HepG2 (cell line): ENCODE results near the gene C4B. TPM values are rescaled to one million over a fixed set of nuclear protein-coding genes. Genes with fewer than 3 reads are reported as not detected.

Experiments used
- EED ChIP-seq: sonication (generic); formaldehyde crosslinking; IDR thresholded peaks from 2 replicates; pipeline ENCODE4 v1.5.0; 2020; ENCODE audit warnings: mild to moderate bottlenecking, missing genetic modification reagents
- EZH2 ChIP-seq: conservative IDR thresholded peaks from 2 replicates; pipeline ENCODE4 v1.6.1; 2012; ENCODE audit warnings: mild to moderate bottlenecking, low read depth, low read length, moderate library complexity
- FLYWCH1 ChIP-seq: sonication (generic); formaldehyde crosslinking; IDR thresholded peaks from 2 replicates; pipeline ENCODE4 v1.8.1; 2023; ENCODE audit warnings: mild to moderate bottlenecking, missing genetic modification reagents
- HIVEP1 ChIP-seq: sonication (generic); formaldehyde crosslinking; IDR thresholded peaks from 2 replicates; pipeline ENCODE4 v1.4.0; 2020; ENCODE audit warnings: mild to moderate bottlenecking, missing genetic modification reagents
- MBD4 ChIP-seq: IDR thresholded peaks from 2 replicates; pipeline ENCODE4 v1.6.1; 2012; ENCODE audit warnings: low read length, inconsistent platforms, borderline replicate concordance
- MEIS1 ChIP-seq: sonication (generic); formaldehyde crosslinking; IDR thresholded peaks from 2 replicates; pipeline ENCODE4 v1.9.0; 2021; ENCODE audit warnings: mild to moderate bottlenecking, missing genetic modification reagents, moderate library complexity, borderline replicate concordance
- NRL ChIP-seq: sonication (generic); formaldehyde crosslinking; IDR thresholded peaks from 2 replicates; pipeline ENCODE4 v1.5.0; 2020; ENCODE audit warnings: missing genetic modification reagents, mild to moderate bottlenecking, moderate library complexity, borderline replicate concordance
- POLR2A ChIP-seq, 2 experiments: IDR thresholded peaks; 2 replicates each; pipeline ENCODE4 v1.6.1; 2011; ENCODE audit warnings: low read depth in 2 of 2, low read length in 2 of 2, mild to moderate bottlenecking in 1 of 2, moderate library complexity in 1 of 2; ENCODE audit not compliant: insufficient read depth in 1 of 2
- SSRP1 ChIP-seq: IDR thresholded peaks from 2 replicates; pipeline ENCODE4 v1.6.1; 2016; ENCODE audit warnings: control low read depth
- ZC3H13 ChIP-seq: sonication (generic); formaldehyde crosslinking; IDR thresholded peaks from 2 replicates; pipeline ENCODE4 v1.8.1; 2023; ENCODE audit warnings: mild to moderate bottlenecking, missing genetic modification reagents, moderate library complexity
- ZFP1 ChIP-seq: IDR thresholded peaks from 2 replicates; pipeline ENCODE4 v1.6.1; 2016
- ZNF589 ChIP-seq: sonication (generic); formaldehyde crosslinking; conservative IDR thresholded peaks from 2 replicates; pipeline ENCODE4 v1.8.0; 2022; ENCODE audit warnings: mild to moderate bottlenecking, moderate library complexity, missing genetic modification reagents
- ZNF629 ChIP-seq: sonication (generic); formaldehyde crosslinking; conservative IDR thresholded peaks from 2 replicates; pipeline ENCODE4 v1.5.0; 2020; ENCODE audit warnings: missing genetic modification reagents
- polyA plus RNA-seq, 8 experiments: library from polyadenylated mRNA; depleted of rRNA in 3 of 8; stranded (reverse) in 7 of 8; unstranded in 1 of 8; fragments of >200 nt; fragmentation: Illumina TruSeq in 4 of 8; extraction: Trizol in 4 of 8; gene quantifications; 2 replicates each; pipeline versions ENCODE4 v1.2.1 to v1.2.3, GENCODE V29; 2011 to 2016; ENCODE audit warnings: low read depth in 4 of 8, missing spikeins in 1 of 8, mixed read lengths in 1 of 8; ENCODE audit not compliant: insufficient read depth in 1 of 8
- total RNA-seq, 5 experiments: library from RNA; depleted of rRNA; stranded (reverse); fragments of >200 nt; fragmentation: Illumina TruSeq; extraction: Trizol; gene quantifications; 2 replicates each; pipeline ENCODE4 v1.2.3, GENCODE V29; 2016; ENCODE audit warnings: low read depth in 1 of 5
- TF ChIP-seq, protein P1 (sequence below): sonication (generic); formaldehyde crosslinking; IDR thresholded peaks from 2 replicates; pipeline ENCODE4 v1.5.0; 2020; ENCODE audit warnings: missing genetic modification reagents
- TF ChIP-seq, protein P2 (sequence below): sonication (generic); formaldehyde crosslinking; IDR thresholded peaks from 2 replicates; pipeline ENCODE4 v1.5.1; 2020; ENCODE audit warnings: mild to moderate bottlenecking, moderate library complexity, missing genetic modification reagents
- TF ChIP-seq, protein P3 (sequence below): sonication (generic); formaldehyde crosslinking; IDR thresholded peaks from 2 replicates; pipeline ENCODE4 v1.4.0; 2020; ENCODE audit warnings: missing genetic modification reagents
- TF ChIP-seq, protein P4 (sequence below): sonication (generic); formaldehyde crosslinking; IDR thresholded peaks from 2 replicates; pipeline ENCODE4 v1.4.0; 2020; ENCODE audit warnings: low read depth, mild to moderate bottlenecking, missing genetic modification reagents
- TF ChIP-seq, protein P5 (sequence below): sonication (generic); formaldehyde crosslinking; IDR thresholded peaks from 2 replicates; pipeline ENCODE4; 2020; ENCODE audit warnings: missing genetic modification reagents, mild to moderate bottlenecking, borderline replicate concordance
- TF ChIP-seq, protein P6 (sequence below): sonication (generic); formaldehyde crosslinking; IDR thresholded peaks from 2 replicates; pipeline ENCODE4 v1.4.0; 2020; ENCODE audit warnings: missing genetic modification reagents

The C4B gene
- total and polyA plus RNA-seq, 2 of the 13 experiments (the other 11 are each of a cell fraction or from before 2014, with no cell fraction given), result 167 to 538 TPM

DNA sequence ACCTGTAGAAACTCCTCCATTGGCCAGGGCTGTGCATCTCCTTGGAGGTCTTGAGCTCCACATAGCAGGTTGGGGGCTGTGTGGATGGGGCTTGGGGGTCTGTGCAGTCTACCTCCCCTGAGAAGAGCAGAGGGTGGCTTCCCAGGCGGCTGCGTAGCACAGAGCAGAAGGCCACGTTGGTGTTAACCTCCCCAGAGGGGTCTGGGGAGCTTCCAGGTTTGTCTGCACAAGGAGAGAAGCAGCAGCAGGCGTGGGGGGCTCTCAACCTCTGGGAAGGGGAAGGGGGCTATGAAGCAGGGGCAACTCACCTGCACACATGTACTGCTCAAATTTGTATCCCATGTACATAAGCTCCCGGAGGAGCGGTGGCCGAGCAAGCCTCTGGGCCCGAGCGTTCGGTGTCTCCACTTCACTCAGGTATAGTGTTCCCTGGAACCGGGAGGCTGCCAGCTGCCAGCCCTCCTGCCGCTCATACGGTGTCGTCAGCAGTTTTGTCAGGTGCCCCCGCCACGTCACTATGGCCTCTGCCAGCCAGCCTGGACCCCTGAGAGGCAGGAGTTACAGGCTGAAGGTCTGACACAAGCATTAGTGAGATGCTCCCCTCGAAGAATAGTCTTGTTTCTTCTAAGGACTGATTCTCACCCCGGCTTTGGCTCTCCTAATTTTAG lies 43.9 kb upstream of the C4B start (continued):
- TF ChIP-seq ZNF629 (CRISPR knock-in tag), result no peak
- no peak for TF ChIP-seq EED (CRISPR knock-in tag)
- TF ChIP-seq MBD4, result no peak
- TF ChIP-seq, protein P1, sequence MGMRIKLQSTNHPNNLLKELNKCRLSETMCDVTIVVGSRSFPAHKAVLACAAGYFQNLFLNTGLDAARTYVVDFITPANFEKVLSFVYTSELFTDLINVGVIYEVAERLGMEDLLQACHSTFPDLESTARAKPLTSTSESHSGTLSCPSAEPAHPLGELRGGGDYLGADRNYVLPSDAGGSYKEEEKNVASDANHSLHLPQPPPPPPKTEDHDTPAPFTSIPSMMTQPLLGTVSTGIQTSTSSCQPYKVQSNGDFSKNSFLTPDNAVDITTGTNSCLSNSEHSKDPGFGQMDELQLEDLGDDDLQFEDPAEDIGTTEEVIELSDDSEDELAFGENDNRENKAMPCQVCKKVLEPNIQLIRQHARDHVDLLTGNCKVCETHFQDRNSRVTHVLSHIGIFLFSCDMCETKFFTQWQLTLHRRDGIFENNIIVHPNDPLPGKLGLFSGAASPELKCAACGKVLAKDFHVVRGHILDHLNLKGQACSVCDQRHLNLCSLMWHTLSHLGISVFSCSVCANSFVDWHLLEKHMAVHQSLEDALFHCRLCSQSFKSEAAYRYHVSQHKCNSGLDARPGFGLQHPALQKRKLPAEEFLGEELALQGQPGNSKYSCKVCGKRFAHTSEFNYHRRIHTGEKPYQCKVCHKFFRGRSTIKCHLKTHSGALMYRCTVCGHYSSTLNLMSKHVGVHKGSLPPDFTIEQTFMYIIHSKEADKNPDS, result no peak
- TF ChIP-seq, protein P2, sequence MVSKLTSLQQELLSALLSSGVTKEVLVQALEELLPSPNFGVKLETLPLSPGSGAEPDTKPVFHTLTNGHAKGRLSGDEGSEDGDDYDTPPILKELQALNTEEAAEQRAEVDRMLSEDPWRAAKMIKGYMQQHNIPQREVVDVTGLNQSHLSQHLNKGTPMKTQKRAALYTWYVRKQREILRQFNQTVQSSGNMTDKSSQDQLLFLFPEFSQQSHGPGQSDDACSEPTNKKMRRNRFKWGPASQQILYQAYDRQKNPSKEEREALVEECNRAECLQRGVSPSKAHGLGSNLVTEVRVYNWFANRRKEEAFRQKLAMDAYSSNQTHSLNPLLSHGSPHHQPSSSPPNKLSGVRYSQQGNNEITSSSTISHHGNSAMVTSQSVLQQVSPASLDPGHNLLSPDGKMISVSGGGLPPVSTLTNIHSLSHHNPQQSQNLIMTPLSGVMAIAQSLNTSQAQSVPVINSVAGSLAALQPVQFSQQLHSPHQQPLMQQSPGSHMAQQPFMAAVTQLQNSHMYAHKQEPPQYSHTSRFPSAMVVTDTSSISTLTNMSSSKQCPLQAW (CRISPR knock-in tag), result no peak
- TF ChIP-seq EZH2, result no peak
- no peak for TF ChIP-seq HIVEP1 (CRISPR knock-in tag)
- TF ChIP-seq SSRP1 (CRISPR knock-in tag), result no peak
- no peak for TF ChIP-seq FLYWCH1 (CRISPR knock-in tag)
- TF ChIP-seq MEIS1, result no peak
- TF ChIP-seq ZFP1 (CRISPR knock-in tag), result no peak
- TF ChIP-seq, protein P3, sequence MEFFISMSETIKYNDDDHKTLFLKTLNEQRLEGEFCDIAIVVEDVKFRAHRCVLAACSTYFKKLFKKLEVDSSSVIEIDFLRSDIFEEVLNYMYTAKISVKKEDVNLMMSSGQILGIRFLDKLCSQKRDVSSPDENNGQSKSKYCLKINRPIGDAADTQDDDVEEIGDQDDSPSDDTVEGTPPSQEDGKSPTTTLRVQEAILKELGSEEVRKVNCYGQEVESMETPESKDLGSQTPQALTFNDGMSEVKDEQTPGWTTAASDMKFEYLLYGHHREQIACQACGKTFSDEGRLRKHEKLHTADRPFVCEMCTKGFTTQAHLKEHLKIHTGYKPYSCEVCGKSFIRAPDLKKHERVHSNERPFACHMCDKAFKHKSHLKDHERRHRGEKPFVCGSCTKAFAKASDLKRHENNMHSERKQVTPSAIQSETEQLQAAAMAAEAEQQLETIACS (CRISPR knock-in tag), result no peak
- peak; percentile 27; the same call in 1 of the 2 replicates for TF ChIP-seq ZC3H13 (CRISPR knock-in tag)
- TF ChIP-seq, protein P4, sequence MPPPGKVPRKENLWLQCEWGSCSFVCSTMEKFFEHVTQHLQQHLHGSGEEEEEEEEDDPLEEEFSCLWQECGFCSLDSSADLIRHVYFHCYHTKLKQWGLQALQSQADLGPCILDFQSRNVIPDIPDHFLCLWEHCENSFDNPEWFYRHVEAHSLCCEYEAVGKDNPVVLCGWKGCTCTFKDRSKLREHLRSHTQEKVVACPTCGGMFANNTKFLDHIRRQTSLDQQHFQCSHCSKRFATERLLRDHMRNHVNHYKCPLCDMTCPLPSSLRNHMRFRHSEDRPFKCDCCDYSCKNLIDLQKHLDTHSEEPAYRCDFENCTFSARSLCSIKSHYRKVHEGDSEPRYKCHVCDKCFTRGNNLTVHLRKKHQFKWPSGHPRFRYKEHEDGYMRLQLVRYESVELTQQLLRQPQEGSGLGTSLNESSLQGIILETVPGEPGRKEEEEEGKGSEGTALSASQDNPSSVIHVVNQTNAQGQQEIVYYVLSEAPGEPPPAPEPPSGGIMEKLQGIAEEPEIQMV (CRISPR knock-in tag), result no peak
- TF ChIP-seq NRL (CRISPR knock-in tag), result no peak
- TF ChIP-seq, protein P5, sequence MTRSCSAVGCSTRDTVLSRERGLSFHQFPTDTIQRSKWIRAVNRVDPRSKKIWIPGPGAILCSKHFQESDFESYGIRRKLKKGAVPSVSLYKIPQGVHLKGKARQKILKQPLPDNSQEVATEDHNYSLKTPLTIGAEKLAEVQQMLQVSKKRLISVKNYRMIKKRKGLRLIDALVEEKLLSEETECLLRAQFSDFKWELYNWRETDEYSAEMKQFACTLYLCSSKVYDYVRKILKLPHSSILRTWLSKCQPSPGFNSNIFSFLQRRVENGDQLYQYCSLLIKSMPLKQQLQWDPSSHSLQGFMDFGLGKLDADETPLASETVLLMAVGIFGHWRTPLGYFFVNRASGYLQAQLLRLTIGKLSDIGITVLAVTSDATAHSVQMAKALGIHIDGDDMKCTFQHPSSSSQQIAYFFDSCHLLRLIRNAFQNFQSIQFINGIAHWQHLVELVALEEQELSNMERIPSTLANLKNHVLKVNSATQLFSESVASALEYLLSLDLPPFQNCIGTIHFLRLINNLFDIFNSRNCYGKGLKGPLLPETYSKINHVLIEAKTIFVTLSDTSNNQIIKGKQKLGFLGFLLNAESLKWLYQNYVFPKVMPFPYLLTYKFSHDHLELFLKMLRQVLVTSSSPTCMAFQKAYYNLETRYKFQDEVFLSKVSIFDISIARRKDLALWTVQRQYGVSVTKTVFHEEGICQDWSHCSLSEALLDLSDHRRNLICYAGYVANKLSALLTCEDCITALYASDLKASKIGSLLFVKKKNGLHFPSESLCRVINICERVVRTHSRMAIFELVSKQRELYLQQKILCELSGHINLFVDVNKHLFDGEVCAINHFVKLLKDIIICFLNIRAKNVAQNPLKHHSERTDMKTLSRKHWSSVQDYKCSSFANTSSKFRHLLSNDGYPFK, result no peak
- no peak for TF ChIP-seq ZNF589 (CRISPR knock-in tag)
- TF ChIP-seq, protein P6, sequence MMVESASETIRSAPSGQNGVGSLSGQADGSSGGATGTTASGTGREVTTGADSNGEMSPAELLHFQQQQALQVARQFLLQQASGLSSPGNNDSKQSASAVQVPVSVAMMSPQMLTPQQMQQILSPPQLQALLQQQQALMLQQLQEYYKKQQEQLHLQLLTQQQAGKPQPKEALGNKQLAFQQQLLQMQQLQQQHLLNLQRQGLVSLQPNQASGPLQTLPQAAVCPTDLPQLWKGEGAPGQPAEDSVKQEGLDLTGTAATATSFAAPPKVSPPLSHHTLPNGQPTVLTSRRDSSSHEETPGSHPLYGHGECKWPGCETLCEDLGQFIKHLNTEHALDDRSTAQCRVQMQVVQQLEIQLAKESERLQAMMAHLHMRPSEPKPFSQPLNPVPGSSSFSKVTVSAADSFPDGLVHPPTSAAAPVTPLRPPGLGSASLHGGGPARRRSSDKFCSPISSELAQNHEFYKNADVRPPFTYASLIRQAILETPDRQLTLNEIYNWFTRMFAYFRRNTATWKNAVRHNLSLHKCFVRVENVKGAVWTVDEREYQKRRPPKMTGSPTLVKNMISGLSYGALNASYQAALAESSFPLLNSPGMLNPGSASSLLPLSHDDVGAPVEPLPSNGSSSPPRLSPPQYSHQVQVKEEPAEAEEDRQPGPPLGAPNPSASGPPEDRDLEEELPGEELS (CRISPR knock-in tag), result no peak
- TF ChIP-seq POLR2A (IDR thresholded peaks at IDR 0.05; ENCODE audit: insufficient read depth in 1 of 2, low read depth in 2 of 2, low read length in 2 of 2), result peak; percentile 17 to 25; a peak in 2 of 4 replicates
